Fibroblast of villous mesenchyme (primary cell): Measurements from ENCODE around the gene NCAPG. TPM values are rescaled to one million over a fixed set of nuclear protein-coding genes. Genes with fewer than 3 reads are reported as not detected.

Experiments used
- DNase-seq: peaks from one replicate; pipeline ENCODE4 v3.0.0-alpha.2; 2010; ENCODE audit warnings: low read depth
- H3K4me3 ChIP-seq: 2 replicates; pipeline ENCODE4 v1.5.1; 2011; ENCODE audit warnings: low read depth, mild to moderate bottlenecking, low read length
- total RNA-seq: library from RNA; depleted of rRNA; stranded (reverse); fragments of >200 nt; gene quantifications from 2 replicates; pipeline ENCODE4 v1.2.3, GENCODE V29; 2012
- TF ChIP-seq, protein P1 (sequence below): IDR thresholded peaks from 2 replicates; pipeline ENCODE4 v1.5.1; 2012; ENCODE audit warnings: low read depth, mild to moderate bottlenecking, low read length; ENCODE audit not compliant: insufficient read depth

The NCAPG gene
- total RNA-seq, 1 donor = 32.8 TPM

DNA sequence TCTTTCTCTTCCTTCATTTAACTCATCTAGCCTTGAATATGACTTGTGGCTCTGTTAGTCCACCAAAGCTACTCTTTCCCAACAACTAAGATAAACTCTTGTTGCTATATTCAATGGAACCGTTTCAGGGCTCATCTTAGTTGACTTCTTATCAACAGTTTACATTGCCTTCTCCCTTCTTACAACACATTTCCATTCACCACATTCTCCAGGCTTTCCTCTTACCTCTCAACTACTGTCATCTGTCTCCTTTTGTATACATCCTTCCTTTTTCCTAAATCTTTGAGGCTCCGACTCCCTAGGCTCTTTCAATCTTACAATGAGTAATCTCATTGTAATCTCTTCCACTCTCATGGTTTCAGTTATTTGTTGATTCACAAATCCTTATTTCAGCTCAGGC is 58.5 kb downstream of the NCAPG start:
- TF ChIP-seq, protein P1, sequence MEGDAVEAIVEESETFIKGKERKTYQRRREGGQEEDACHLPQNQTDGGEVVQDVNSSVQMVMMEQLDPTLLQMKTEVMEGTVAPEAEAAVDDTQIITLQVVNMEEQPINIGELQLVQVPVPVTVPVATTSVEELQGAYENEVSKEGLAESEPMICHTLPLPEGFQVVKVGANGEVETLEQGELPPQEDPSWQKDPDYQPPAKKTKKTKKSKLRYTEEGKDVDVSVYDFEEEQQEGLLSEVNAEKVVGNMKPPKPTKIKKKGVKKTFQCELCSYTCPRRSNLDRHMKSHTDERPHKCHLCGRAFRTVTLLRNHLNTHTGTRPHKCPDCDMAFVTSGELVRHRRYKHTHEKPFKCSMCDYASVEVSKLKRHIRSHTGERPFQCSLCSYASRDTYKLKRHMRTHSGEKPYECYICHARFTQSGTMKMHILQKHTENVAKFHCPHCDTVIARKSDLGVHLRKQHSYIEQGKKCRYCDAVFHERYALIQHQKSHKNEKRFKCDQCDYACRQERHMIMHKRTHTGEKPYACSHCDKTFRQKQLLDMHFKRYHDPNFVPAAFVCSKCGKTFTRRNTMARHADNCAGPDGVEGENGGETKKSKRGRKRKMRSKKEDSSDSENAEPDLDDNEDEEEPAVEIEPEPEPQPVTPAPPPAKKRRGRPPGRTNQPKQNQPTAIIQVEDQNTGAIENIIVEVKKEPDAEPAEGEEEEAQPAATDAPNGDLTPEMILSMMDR = no peak
- H3K4me3 ChIP-seq = no peak overlapping the region
- peak; percentile 53 for DNase-seq

DNA sequence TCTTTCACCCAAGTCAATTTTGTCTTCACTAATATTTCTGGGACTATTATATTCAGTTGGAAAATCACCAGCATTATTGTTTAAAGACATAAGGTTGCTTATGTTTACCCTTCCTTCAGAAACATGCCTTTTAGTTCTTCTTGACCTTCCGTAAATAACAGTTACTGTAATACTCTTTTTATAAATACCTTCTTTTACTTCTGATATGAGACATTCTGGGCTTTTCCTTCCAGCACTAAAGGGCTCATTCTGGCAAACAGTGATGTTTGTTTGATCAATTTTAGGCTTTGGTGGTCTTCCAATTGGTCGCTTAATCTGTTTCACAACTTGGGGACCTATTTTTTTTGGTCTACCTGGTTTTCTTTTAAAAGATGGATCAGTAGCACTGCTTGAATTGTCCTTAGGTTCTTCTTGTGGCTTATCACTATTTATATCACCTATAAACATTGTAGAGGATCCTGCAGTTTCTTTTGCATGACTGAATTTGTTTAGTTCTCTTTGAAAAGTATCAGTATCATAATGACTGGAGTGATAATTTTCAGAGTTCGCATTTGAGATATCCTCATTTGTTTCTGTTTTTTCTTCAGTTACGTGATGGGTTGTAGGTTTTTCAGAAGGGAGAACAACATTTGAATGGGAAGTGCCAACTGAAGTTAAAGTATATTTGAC is 64.8 kb downstream of the NCAPG start:
- no peak overlapping the region for H3K4me3 ChIP-seq
- DNase-seq = no peak
- TF ChIP-seq, protein P1 = no peak

DNA sequence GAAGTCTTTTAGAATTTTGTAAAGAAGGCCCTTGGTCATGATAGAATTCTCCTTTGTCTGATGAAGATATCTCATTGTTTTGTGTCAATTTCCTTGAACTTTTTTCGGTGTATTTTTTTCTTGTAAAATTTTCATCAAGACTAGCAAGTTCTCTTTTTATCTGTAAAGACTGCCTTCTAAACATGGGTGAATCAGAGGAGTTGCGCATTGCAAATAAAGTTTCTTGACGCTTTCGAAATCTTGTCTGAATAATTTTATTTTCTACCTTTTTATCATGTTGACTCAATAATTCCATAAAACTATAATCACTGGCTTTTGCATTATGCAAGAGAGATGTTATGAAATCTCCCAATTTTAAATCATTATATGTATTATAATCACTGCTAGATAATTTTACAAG is 66.2 kb downstream of the NCAPG start:
- H3K4me3 ChIP-seq = no peak overlapping the region
- no peak for DNase-seq
- TF ChIP-seq, protein P1 = no peak

DNA sequence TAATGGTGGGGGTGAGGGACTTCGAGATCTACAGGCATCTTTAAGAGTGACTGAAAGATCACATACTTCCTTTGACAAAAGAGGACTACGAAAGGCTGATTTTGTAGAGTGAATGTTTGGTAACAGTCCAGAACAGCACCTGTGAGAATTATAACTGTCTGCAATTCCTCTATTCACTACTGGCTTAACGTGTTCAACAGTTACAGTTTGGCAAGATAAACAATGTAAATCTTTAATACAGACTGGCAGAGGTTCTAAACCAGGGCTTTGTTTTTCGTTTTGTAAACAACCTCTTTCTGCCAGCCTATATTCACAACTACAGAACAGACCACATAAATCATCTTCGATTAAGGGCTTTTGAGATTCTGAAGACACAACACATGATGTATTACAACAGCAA is 66.9 kb downstream of the NCAPG start:
- H3K4me3 ChIP-seq = no peak overlapping the region
- DNase-seq = no peak
- TF ChIP-seq, protein P1 = no peak

DNA sequence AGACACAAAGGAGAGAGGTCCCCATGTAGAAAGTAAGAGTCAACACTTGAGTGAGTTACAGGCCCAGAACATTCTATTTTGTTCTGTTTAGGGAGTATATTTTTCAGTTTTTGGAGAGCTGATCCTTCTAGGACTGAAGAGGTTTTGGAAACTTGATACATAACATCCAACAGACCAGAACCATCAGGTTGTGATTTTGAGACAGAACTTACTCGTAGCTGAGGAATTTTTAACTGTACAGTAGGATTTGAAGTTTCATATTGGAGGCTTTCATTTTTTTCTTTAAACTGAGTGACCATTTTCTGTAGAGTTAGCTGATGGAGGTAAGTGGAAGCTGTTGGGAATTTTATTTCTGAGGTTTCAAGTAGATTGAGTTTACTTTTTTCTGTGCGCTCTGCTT is 73.3 kb downstream of the NCAPG start:
- no peak for DNase-seq

DNA sequence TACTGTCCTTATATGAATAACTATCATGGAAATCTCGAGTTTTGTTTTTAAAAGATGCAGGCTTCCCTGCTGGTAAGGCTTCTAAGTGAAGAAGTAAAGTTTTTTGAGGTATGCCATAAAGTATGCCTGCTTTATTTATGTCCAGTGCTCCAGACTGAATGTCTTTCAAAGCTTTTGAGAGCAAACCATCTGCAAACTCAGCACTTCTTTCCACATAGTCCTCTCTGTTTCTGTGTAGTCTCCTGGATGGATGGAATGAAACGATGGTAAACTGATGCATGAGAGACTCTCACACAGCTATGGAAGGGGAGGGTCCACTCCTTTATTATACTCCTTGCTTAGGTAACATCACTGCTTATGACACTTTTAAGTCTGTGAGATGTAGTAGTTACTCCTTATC is 73.7 kb downstream of the NCAPG start:
- TF ChIP-seq, protein P1 = no peak
- DNase-seq = no peak

More for the DNA sequence above, 73.3 kb downstream of the NCAPG start:
- no peak overlapping the region for H3K4me3 ChIP-seq
- TF ChIP-seq, protein P1 = no peak

DNA sequence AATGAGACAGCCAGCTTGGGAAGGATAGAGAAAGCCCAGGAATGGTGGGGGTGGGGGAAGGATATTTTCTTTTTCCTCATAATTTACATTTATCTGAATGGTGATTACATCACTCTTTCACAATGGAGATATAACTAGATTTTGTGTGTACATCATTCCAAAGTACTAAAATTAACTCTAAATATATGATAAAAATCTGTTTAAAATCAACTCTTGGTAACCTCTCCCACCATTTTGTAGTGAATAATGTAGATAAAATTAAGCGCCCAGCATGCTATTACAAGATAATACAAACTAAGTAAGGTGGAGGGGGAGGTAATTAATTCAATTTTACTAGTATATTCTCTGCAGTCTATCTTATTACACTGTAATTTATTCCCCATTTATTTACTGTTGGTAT is 78.9 kb downstream of the NCAPG start:
- DNase-seq = no peak
- no peak overlapping the region for H3K4me3 ChIP-seq
- TF ChIP-seq, protein P1 = no peak

More for the DNA sequence above, 73.7 kb downstream of the NCAPG start:
- no peak overlapping the region for H3K4me3 ChIP-seq
